ENCODE results near the gene KDM8. TPM values are rescaled to one million over a fixed set of nuclear protein-coding genes. Genes with fewer than 3 reads are reported as not detected.
A peak's percentile ranks its signal among the peaks of the same experiment; 100 is the strongest.
"Not testable (repeated sequence)": the region's sequence is repeated elsewhere in the genome, so short reads cannot be mapped to it uniquely, and the experiment has no call there.

Gene KDM8
- total and polyA plus RNA-seq, 7 donors: 2.5 to 6.8 (median 5.1) TPM

DNA sequence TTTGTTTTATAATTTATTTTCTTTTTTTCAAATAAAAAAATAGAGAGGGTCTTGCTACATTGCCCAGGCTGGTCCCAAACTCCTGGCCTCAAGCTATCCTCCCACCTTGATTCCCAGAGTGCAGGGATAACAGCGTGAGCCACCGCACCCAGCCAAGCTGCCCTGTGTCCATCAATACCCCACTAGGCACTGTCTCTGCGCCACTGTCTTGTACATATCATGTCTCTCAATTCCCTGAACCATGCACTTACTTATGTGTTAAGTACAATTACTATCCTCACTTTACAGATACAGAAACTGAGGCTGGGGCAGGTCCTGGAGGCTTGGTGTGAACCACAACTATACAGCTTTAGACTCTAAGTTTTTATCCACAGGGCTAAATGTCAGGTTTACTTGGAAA is 53.5 kb downstream of the KDM8 start:
- DNase-seq: no peak

DNA sequence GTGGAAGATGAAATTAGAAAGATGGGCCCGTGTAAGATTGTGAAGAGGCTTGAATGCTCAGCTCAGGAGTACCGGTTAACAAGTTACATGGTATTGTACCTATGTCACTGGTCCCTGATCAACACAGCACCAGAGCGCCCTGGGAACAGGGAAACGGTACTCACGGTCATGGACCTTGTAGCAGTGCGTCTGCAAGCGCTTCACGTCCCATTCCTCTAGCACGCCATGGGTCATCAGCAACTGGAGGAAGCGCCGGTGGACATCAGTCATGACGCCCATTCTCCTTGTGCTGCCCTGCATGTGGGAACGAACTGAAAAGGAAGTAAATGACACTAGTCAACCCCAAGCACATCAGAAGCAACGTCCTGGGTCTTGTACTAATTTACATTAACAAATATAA is 53.9 kb downstream of the KDM8 start:
- DNase-seq: no peak
- Histone ChIP-seq H3K36me3 (peaks cover 0 to 19% (median 3%) of the 10 kb centered on the region in 4 donors), H3K4me3 (no peak overlapping the region), H3K27ac (peak overlapping the region; percentile 66 to 86 (median 81)), H3K4me1 (peaks cover 0 to 56% (median 46%) of the 10 kb centered on the region in 4 donors), H3K27me3 (no peaks in the 10 kb centered on the region), H3K9me3 (no peaks in the 10 kb centered on the region)
- TF ChIP-seq, protein P1, sequence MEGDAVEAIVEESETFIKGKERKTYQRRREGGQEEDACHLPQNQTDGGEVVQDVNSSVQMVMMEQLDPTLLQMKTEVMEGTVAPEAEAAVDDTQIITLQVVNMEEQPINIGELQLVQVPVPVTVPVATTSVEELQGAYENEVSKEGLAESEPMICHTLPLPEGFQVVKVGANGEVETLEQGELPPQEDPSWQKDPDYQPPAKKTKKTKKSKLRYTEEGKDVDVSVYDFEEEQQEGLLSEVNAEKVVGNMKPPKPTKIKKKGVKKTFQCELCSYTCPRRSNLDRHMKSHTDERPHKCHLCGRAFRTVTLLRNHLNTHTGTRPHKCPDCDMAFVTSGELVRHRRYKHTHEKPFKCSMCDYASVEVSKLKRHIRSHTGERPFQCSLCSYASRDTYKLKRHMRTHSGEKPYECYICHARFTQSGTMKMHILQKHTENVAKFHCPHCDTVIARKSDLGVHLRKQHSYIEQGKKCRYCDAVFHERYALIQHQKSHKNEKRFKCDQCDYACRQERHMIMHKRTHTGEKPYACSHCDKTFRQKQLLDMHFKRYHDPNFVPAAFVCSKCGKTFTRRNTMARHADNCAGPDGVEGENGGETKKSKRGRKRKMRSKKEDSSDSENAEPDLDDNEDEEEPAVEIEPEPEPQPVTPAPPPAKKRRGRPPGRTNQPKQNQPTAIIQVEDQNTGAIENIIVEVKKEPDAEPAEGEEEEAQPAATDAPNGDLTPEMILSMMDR (IDR thresholded peaks at IDR 0.05): no peak
- TF ChIP-seq EP300 (IDR thresholded peaks at IDR 0.05) (no peak), POLR2AphosphoS5 (IDR thresholded peaks at IDR 0.05) (no peak), POLR2A (IDR thresholded peaks at IDR 0.05) (no peak)
- WGBS, 2 donors: 90 to 94% methylated on average over 14 of the region's 14 CpGs
- intact Hi-C loops (cut with DNase I): no loop called here

More for the DNA sequence above, 53.5 kb downstream of the KDM8 start:
- no peaks in the 10 kb centered on the region for H3K9me3 ChIP-seq
- peak overlapping the region in 3 of 4 donors; percentile 77 to 86 (median 85) for H3K27ac ChIP-seq
- WGBS, 2 donors: 98% methylated on average over 3 of the region's 3 CpGs
- no peak overlapping the region for H3K4me3 ChIP-seq
- intact Hi-C loops (cut with DNase I): no loop called here
- TF ChIP-seq, protein P1 (IDR thresholded peaks at IDR 0.05): no peak
- TF ChIP-seq EP300 (IDR thresholded peaks at IDR 0.05) (no peak), POLR2A (IDR thresholded peaks at IDR 0.05) (no peak), POLR2AphosphoS5 (IDR thresholded peaks at IDR 0.05) (no peak)
- no peaks in the 10 kb centered on the region for H3K27me3 ChIP-seq
- peaks cover 0 to 56% (median 46%) of the 10 kb centered on the region in 4 donors for H3K4me1 ChIP-seq
- peaks cover 0 to 19% (median 3%) of the 10 kb centered on the region in 4 donors for H3K36me3 ChIP-seq

DNA sequence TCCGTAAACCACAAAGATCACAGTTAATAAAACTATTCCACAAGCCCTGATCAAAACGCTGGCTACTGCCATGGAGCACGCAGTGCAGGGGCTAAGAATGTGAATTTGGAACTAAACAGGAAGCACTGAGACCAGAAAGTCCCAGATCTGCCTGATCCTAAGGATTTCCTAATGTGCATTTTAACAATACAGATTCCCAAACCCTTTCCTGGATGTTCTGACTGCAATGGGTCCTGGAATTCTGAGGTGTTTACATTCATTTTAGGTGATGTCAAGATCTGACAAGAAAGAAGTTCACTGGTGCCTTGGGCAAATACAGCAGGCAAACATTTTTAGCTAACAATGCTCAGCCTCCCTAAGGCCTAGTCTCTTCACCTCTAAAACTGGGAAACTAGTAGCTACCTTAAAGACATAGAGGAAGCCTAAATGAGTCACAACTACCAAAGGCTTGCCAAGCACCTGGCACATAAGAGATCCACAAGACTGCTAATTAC is 55.0 kb downstream of the KDM8 start:
- Histone ChIP-seq H3K36me3 (peaks cover 0 to 19% (median 3%) of the 10 kb centered on the region in 4 donors), H3K27ac (peak overlapping the region; percentile 66 to 86 (median 81)), H3K9me3 (no peaks in the 10 kb centered on the region), H3K27me3 (no peaks in the 10 kb centered on the region), H3K4me3 (no peak overlapping the region), H3K4me1 (peaks cover 0 to 53% (median 44%) of the 10 kb centered on the region in 4 donors)
- TF ChIP-seq POLR2A (IDR thresholded peaks at IDR 0.05) (no peak), POLR2AphosphoS5 (IDR thresholded peaks at IDR 0.05) (peak in 2 of 4 donors; percentile 30 to 69), EP300 (IDR thresholded peaks at IDR 0.05) (peak in 2 of 4 donors; percentile 35 to 50)
- intact Hi-C loops (cut with DNase I): no loop called here
- WGBS, 2 donors: 82 to 85% methylated on average over 3 of the region's 3 CpGs
- no peak for DNase-seq

DNA sequence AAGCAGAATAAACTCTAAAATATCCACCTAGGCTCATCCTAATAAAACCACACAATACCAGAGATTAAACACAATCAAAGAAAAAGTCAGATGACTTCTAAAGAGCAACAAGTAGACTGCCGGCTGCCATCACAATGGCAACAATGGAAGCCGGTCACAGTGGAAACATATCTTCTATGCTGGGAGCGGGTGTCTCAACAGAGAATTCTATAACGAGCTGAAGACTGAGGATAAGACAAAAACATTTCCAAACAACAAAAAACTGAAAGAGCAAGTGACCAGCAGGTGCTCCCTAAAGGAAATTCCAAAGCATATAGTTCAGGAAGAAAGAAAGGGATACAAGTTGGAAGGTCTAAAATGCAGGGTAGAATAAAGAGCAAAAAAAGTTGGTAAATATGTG is 56.4 kb downstream of the KDM8 start:
- peaks cover 0 to 38% (median 30%) of the 10 kb centered on the region in 4 donors for H3K4me1 ChIP-seq
- H3K36me3 ChIP-seq: peaks cover 0 to 19% (median 3%) of the 10 kb centered on the region in 4 donors
- no peaks in the 10 kb centered on the region for H3K27me3 ChIP-seq
- no peaks in the 10 kb centered on the region for H3K9me3 ChIP-seq
- TF ChIP-seq POLR2AphosphoS5 (IDR thresholded peaks at IDR 0.05) (no peak), EP300 (IDR thresholded peaks at IDR 0.05) (no peak), POLR2A (IDR thresholded peaks at IDR 0.05) (no peak)
- TF ChIP-seq, protein P1 (IDR thresholded peaks at IDR 0.05): no peak
- intact Hi-C loops (cut with DNase I): no loop called here
- H3K27ac ChIP-seq: peak overlapping the region in 3 of 4 donors; percentile 77 to 86 (median 85)
- WGBS, 2 donors: 91 to 92% methylated on average over 4 of the region's 4 CpGs
- H3K4me3 ChIP-seq: no peak overlapping the region
- DNase-seq: no peak

DNA sequence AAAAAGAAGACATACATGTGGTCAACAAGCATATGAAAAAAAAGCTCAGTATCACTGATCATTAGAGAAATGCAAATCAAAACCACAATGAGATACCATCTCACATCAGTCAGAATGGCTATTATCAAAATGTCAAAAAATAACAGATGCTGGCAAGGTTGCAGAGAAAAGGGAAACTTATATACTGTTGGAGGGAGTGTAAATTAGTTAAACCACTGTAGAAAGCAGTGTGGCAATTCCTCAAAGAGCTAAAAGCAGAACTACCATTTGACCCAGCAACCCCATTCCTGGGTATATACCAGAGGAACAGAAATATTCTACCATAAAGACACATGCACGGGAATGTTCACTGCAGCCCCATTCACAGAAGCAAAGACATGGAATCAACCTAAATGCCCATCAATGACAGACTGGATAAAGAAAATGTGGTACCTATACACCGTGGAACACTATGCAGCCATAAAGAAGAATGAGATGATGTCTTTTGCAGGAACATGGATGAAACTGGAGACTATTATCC is 59.6 kb downstream of the KDM8 start:
- H3K27me3 ChIP-seq; intact Hi-C loops (cut with DNase I); H3K9me3 ChIP-seq; H3K4me3 ChIP-seq; H3K36me3 ChIP-seq; DNase-seq; H3K27ac ChIP-seq: not testable (repeated sequence)
- 92% methylated on average over 2 of the region's 2 CpGs for WGBS, 2 donors
- H3K4me1 ChIP-seq: peaks cover 0 to 25% (median 21%) of the 10 kb centered on the region in 4 donors

Data from sigmoid colon (tissue), 7 donors.